Stimulated activated CD4-positive, alpha-beta T cell treated with anti-CD3 and anti-CD28 coated beads, Interleukin-4, amount 100 ng/mL, for 1 hour (primary cell): ENCODE results near the gene NLRP8.
"Not testable (repeated sequence)": the region's sequence is repeated elsewhere in the genome, so short reads cannot be mapped to it uniquely, and the experiment has no call there.

ENCODE experiments used
- DNase-seq: peaks from one replicate; pipeline ENCODE4 v3.0.0-alpha.2; 2020

Gene NLRP8

DNA sequence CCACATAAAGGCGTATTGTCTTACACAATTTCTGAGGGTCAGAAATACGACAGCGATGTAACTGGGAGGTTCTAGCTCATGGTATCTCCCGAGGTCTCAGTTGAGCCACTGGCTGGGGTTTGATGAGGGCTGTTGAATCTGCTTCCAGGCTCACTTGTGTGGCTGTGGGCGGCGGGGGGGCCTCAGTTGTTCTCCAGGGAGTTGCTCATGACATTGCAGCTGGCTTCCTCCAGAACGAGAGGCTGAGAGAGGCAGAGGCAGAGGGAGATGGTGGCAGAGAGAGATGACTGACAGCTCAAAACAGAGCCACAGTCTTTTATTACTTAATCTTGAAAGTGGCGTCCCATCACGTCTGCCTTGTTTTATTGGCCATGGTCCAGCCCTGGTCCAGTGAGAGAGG is 32.8 kb downstream of the NLRP8 start:
- no peak for DNase-seq

DNA sequence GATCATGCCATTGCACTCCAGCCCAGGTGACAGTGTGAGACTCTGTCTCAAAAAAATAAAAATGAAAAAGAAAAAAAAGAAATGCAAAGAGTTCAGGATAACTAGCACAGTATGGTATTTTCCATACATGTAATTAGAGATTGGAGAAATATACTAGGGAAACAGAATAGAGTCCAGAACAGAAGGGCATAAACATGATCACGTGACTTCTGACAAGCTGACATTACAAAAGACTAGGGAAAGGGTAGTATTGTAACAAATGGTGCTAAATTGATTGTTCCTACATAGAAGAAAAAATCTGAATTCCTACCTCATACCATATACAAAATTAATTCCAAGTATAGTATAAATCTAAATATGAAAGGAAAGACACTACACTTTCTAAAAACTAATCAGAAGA is 37.6 kb downstream of the NLRP8 start:
- DNase-seq = no peak

DNA sequence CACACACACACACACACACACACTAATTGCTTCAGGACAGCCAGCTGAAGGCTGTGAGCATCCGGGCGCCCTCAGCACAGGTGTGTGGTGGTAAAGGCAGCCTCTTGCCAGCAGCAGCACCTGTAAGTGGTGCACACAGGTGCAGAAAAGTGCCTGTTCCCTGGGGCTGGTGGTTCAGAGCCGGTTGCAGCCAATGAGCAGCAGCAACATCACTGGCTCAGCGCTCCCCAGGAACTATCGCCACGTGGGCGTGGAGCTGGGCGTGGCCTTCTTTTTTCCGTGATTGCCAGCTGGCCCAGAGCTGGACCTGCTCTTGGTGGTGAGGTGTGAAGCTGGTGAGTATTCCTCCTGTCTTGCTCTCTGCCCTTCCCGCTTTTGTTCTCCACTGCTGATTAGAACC is 38.9 kb downstream of the NLRP8 start, which contains the start of gene NLRP5:
Gene NLRP5 (plus strand): TSS at position 289 of the 400 bp plus-strand sequence.
- DNase-seq = no peak

DNA sequence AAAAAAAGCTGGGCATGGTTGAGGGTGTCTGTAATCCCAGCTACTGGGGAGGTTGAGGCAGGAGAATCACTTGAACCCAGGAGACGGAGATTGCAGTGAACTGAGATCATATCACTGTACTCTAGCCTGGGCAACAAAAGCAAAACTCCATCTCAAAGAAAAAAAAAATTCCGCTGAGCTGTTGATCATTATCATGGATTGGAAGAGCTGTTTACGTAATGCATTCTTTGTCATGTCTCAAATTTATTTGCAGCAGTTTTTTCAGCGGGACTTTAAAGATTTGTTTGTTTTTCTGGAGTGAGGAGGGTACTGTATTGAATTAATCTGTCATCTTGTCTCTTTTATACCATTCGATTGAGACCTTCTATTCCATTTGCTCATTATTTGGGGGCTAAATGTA is 43.2 kb downstream of the NLRP8 start:
- no peak for DNase-seq

DNA sequence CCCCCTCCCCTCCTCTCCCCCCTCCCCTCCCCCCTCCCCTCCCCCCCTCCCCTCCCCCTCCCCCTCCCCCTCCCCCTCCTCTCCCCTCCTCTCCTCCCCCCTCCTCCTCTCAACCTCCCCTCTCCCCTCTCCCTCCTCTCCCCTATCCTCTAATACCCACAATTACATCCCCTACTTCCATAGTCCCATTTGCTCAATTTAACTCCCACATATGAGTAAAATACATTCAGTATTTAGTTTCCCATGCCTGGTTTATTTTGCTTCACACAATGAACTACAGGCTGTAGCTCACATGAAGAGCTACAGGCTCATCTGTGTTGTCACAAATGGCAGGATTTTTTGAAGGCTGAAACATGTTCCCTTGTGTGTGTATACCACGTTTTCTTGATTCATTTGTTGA is 45.9 kb downstream of the NLRP8 start:
- no peak for DNase-seq

DNA sequence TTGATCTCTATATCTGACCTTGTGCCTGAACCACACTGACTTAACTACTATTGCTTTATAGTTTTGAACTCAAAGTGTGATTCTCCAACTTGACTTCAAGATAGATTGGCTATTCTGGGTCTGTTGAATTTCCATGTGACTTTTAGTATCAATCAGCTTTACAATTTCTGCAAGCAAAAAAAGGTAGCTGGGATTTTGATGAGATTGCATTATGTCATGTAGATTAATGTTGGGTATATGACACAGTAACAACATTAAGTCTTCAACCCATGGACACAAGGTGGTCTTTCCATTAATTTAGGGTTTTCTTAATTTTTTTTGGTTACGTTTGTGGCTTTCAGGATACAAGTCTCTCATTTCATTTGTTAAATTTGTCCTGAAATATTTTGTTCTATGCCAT is 67.1 kb downstream of the NLRP8 start:
- no peak for DNase-seq

DNA sequence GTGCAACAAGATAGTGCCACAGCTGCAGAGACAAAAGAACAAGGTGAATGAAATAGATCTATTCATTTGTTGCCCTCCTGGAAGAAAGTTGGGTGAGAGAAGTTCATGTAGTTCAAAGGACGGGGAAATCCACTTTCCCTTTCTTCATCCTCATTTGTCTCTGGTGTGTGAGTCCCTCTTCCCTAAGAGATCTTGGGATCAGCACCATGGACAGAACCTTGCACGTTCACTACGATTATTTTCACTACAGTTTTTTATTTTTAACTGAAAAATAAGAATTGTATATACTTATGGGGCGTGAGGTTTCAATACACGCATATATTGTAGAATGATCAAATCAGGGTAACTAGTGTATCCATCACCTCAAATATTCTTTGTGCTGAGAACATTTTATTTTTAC is 68.1 kb downstream of the NLRP8 start:
- no peak for DNase-seq

DNA sequence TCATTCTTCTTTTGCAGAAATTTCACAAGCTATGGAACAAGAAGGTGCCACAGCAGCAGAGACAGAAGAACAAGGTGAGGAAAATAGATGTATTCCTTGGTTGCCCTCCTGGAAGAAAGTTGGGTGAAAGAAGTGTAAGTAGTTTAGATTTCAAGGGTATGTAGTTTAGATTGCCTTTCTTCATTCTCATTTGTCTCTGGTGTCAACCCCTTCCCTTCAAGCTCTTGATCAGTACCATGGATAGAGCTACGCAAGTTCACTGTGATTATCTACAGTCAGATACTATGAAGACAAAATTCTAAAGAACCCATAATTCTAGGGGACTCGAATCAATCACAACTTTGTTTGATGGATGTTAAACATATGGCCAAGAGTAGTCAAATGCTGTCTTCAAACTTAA is 71.7 kb downstream of the NLRP8 start:
- not testable (repeated sequence) for DNase-seq

DNA sequence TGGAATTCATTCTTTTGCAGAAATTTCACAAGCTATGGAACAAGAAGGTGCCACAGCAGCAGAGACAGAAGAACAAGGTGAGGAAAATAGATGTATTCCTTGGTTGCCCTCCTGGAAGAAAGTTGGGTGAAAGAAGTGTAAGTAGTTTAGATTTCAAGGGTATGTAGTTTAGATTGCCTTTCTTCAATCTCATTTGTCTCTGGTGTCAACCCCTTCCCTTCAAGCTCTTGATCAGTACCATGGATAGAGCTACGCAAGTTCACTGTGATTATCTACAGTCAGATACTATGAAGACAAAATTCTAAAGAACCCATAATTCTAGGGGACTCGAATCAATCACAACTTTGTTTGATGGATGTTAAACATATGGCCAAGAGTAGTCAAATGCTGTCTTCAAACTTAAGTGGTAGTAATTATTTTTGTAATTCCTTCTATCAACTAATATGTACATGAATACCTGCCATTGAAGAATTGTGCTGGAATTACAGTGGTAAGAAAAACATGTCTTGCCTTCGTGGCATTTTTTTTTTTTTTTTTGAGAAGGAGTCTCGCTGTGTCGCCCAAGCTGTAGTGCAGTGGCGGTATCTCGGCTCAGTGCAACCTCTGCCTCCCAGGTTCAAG is 72.8 kb downstream of the NLRP8 start:
- DNase-seq = not testable (repeated sequence)

DNA sequence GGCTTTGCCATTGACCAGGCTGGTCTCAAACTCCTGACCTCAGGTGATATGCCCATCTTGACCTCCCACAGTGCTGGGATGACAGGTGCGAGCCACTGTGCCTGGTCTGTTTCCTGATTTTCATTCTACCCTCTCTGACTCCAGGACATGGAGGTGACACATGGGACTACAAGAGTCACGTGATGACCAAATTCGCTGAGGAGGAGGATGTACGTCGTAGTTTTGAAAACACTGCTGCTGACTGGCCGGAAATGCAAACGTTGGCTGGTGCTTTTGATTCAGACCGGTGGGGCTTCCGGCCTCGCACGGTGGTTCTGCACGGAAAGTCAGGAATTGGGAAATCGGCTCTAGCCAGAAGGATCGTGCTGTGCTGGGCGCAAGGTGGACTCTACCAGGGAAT is 79.1 kb downstream of the NLRP8 start:
- no peak for DNase-seq
